CMK (cell line): ENCODE data around the gene UMPS.
"Not testable (repeated sequence)": the region's sequence is repeated elsewhere in the genome, so short reads cannot be mapped to it uniquely, and the experiment has no call there.

Experiments used
- DNase-seq: peaks from one replicate; pipeline ENCODE4 v3.0.0-alpha.2; 2010; ENCODE audit warnings: low read depth

Gene UMPS

GRCh38 chr3:124780356-124780755 lies 50.1 kb downstream of the UMPS start:
- no peak for DNase-seq

GRCh38 chr3:124780761-124781475 lies 50.7 kb downstream of the UMPS start:
- no peak for DNase-seq

GRCh38 chr3:124781476-124782376 lies 51.5 kb downstream of the UMPS start:
- DNase-seq: no peak

GRCh38 chr3:124782377-124782712 lies 52.1 kb downstream of the UMPS start:
- DNase-seq: not testable (repeated sequence)

GRCh38 chr3:124783696-124784095 lies 53.4 kb downstream of the UMPS start:
- no peak for DNase-seq

- DNase-seq: no peak
Observed at GRCh38 chr3:124784686-124785382, 54.6 kb downstream of the UMPS start.

- DNase-seq: no peak
Observed at GRCh38 chr3:124785973-124786372, 55.7 kb downstream of the UMPS start.

- no peak for DNase-seq
Observed at GRCh38 chr3:124786511-124787241, 56.4 kb downstream of the UMPS start.

GRCh38 chr3:124787476-124788195 lies 57.4 kb downstream of the UMPS start:
- no peak for DNase-seq

- DNase-seq: no peak
Observed at GRCh38 chr3:124788254-124788745, 58.0 kb downstream of the UMPS start.

GRCh38 chr3:124789103-124789502 lies 58.9 kb downstream of the UMPS start:
- DNase-seq: not testable (repeated sequence)

- no peak for DNase-seq
Observed at GRCh38 chr3:124791142-124791541, 60.9 kb downstream of the UMPS start.

GRCh38 chr3:124791639-124792151 lies 61.4 kb downstream of the UMPS start:
- DNase-seq: no peak

- DNase-seq: no peak
Observed at GRCh38 chr3:124792341-124793040, 62.2 kb downstream of the UMPS start.

- DNase-seq: no peak
Observed at GRCh38 chr3:124793054-124793739, 62.9 kb downstream of the UMPS start.

GRCh38 chr3:124796477-124796876 lies 66.2 kb downstream of the UMPS start:
- no peak for DNase-seq

GRCh38 chr3:124797426-124797945 lies 67.2 kb downstream of the UMPS start:
- no peak for DNase-seq
